OCI-LY1 (cell line): ENCODE results near the gene VSIG10.
A peak's percentile ranks its signal among the peaks of the same experiment; 100 is the strongest.

Experiments used
- H2AFZ ChIP-seq: fragments of 200-600 bp; sonication (generic), shearing (Covaris generic); 2 replicates; pipeline ENCODE4 v1.6.0; 2014; ENCODE audit warnings: antibody characterized with exemption, mild to moderate bottlenecking, low read length
- H3F3A ChIP-seq: fragments of 200-600 bp; sonication (generic), shearing (Covaris generic); 2 replicates; pipeline ENCODE4 v1.6.0; 2014; ENCODE audit warnings: mild to moderate bottlenecking, antibody characterized with exemption, low read length, moderate library complexity; ENCODE audit not compliant: insufficient read depth
- H3K27ac ChIP-seq: fragments of 200-600 bp; sonication (generic); 2 replicates; pipeline ENCODE4 v1.5.1; 2014; ENCODE audit warnings: low read length, mixed run types, mild to moderate bottlenecking, low read depth; ENCODE audit not compliant: poor library complexity, severe bottlenecking
- H3K27me3 ChIP-seq: fragments of 200-600 bp; sonication (generic); 2 replicates; pipeline ENCODE4 v1.6.0; 2014; ENCODE audit warnings: antibody characterized with exemption, mild to moderate bottlenecking, low read length, moderate library complexity; ENCODE audit not compliant: insufficient read depth
- H3K36me3 ChIP-seq: fragments of 200-600 bp; sonication (generic); 2 replicates; pipeline ENCODE4 v1.6.1; 2014; ENCODE audit warnings: mild to moderate bottlenecking, antibody characterized with exemption, low read length, moderate library complexity, mixed read lengths; ENCODE audit not compliant: insufficient read depth
- H3K4me1 ChIP-seq: fragments of 200-600 bp; sonication (generic); 2 replicates; pipeline ENCODE4 v1.5.1; 2014; ENCODE audit warnings: mild to moderate bottlenecking, low read length, moderate library complexity; ENCODE audit not compliant: insufficient read depth, severe bottlenecking
- H3K4me2 ChIP-seq: fragments of 200-600 bp; sonication (generic), shearing (Covaris generic); 2 replicates; pipeline ENCODE4 v1.6.1; 2014; ENCODE audit warnings: low read length
- H3K4me3 ChIP-seq: fragments of 200-600 bp; sonication (generic); 2 replicates; pipeline ENCODE4 v1.5.1; 2014; ENCODE audit warnings: low read length, low read depth, mild to moderate bottlenecking, mixed read lengths; ENCODE audit not compliant: poor library complexity, severe bottlenecking
- H3K79me2 ChIP-seq: fragments of 200-600 bp; shearing (Covaris generic); 2 replicates; pipeline ENCODE4 v1.6.1; 2016; ENCODE audit warnings: mixed run types, low read length, mixed read lengths; ENCODE audit not compliant: insufficient read depth
- H3K9ac ChIP-seq: fragments of 200-600 bp; sonication (generic), shearing (Covaris generic); 2 replicates; pipeline ENCODE4 v1.6.1; 2014; ENCODE audit warnings: mild to moderate bottlenecking, low read length, mixed read lengths
- H3K9me2 ChIP-seq: fragments of 200-600 bp; sonication (generic), shearing (Covaris generic); 2 replicates; pipeline ENCODE4 v1.6.1; 2014; ENCODE audit warnings: low read depth, mild to moderate bottlenecking, low read length, mixed read lengths
- H3K9me3 ChIP-seq: fragments of 200-600 bp; shearing (Covaris generic); 2 replicates; pipeline ENCODE4 v1.6.1; 2014; ENCODE audit warnings: low read length, mixed read lengths
- H4K20me1 ChIP-seq: fragments of 200-600 bp; sonication (generic), shearing (Covaris generic); 2 replicates; pipeline ENCODE4 v1.6.0; 2016; ENCODE audit warnings: mild to moderate bottlenecking, low read length; ENCODE audit not compliant: insufficient read depth
- CTCF ChIP-seq: fragments of 200-600 bp; sonication (generic), shearing (Covaris generic); IDR thresholded peaks from 2 replicates; pipeline ENCODE4 v1.5.1; 2017; ENCODE audit warnings: mild to moderate bottlenecking, antibody characterized with exemption, low read length, moderate library complexity, mixed read lengths
- EZH2 ChIP-seq: fragments of 200-600 bp; sonication (generic), shearing (Covaris generic); IDR thresholded peaks from 2 replicates; pipeline ENCODE4 v1.8.0; 2017; ENCODE audit warnings: borderline replicate concordance, mixed run types, mild to moderate bottlenecking, antibody characterized with exemption, low read length, moderate library complexity, mixed read lengths

VSIG10 gene

GRCh38 chr12:118103601-118104382 lies at the start of gene VSIG10:
Gene VSIG10, minus strand, starts transcription at chr12:118104011. Its CDS starts 340 bp downstream, at chr12:118103671.
- Histone ChIP-seq H4K20me1 (no peaks in the 10 kb centered on the region), H3K4me3 (peak within 1 kb of the TSS; percentile 57), H3K27ac (no peak within 1 kb of the TSS), H3K4me1 (peaks cover 7% of the 10 kb centered on the region), H3K36me3 (no peaks in the 10 kb centered on the region), H2AFZ (no peak within 1 kb of the TSS), H3K9ac (no peak within 1 kb of the TSS; the same call in 1 of the 2 replicates), H3K27me3 (no peaks in the 10 kb centered on the region), H3K9me2 (no peaks in the 10 kb centered on the region), H3K9me3 (no peaks in the 10 kb centered on the region), H3F3A (no peaks in the 10 kb centered on the region), H3K4me2 (peak within 1 kb of the TSS; percentile 64), H3K79me2 (no peaks in the 10 kb centered on the region)
- no peak for TF ChIP-seq CTCF
- no peak for TF ChIP-seq EZH2

- H3F3A ChIP-seq: no peaks in the 10 kb centered on the region
- H3K4me2 ChIP-seq: no peak overlapping the region
- H3K9me2 ChIP-seq: no peaks in the 10 kb centered on the region
- H3K27ac ChIP-seq: no peak overlapping the region
- H2AFZ ChIP-seq: no peak overlapping the region
- H3K36me3 ChIP-seq: peaks cover 24% of the 10 kb centered on the region
- no peaks in the 10 kb centered on the region for H3K4me1 ChIP-seq
- no peaks in the 10 kb centered on the region for H3K27me3 ChIP-seq
- no peaks in the 10 kb centered on the region for H3K79me2 ChIP-seq
- no peaks in the 10 kb centered on the region for H3K9me3 ChIP-seq
- no peak overlapping the region for H3K4me3 ChIP-seq
- no peak overlapping the region for H3K9ac ChIP-seq
- TF ChIP-seq EZH2 (no peak), CTCF (no peak)
- no peaks in the 10 kb centered on the region for H4K20me1 ChIP-seq
These were observed 47.9 kb upstream of the VSIG10 start for GRCh38 chr12:118151755-118152154.

GRCh38 chr12:118150625-118151024 lies 46.8 kb upstream of the VSIG10 start:
- Histone ChIP-seq H3F3A (no peaks in the 10 kb centered on the region), H3K27me3 (no peaks in the 10 kb centered on the region), H3K36me3 (peaks cover 33% of the 10 kb centered on the region), H3K27ac (no peak overlapping the region), H3K79me2 (no peaks in the 10 kb centered on the region), H3K9me3 (no peaks in the 10 kb centered on the region), H3K4me1 (no peaks in the 10 kb centered on the region), H3K9ac (no peak overlapping the region), H3K4me2 (no peak overlapping the region), H3K4me3 (no peak overlapping the region), H2AFZ (no peak overlapping the region), H3K9me2 (no peaks in the 10 kb centered on the region), H4K20me1 (no peaks in the 10 kb centered on the region)
- TF ChIP-seq EZH2: no peak
- no peak for TF ChIP-seq CTCF
